GM12891 (cell line): Measurements from ENCODE around the gene KRT86.

Experiments
- POLR2A ChIP-seq: IDR thresholded peaks from 2 replicates; pipeline ENCODE4 v1.6.1; 2011; ENCODE audit warnings: low read depth, low read length, control low read depth
- POLR2AphosphoS5 ChIP-seq: IDR thresholded peaks from 2 replicates; pipeline ENCODE4 v1.6.1; 2011; ENCODE audit warnings: low read depth, low read length, control low read depth
- POU2F2 ChIP-seq: IDR thresholded peaks from 2 replicates; pipeline ENCODE4 v1.6.1; 2011; ENCODE audit warnings: low read depth, mild to moderate bottlenecking, control low read depth, low read length, moderate library complexity
- SPI1 ChIP-seq: IDR thresholded peaks from 2 replicates; pipeline ENCODE4 v1.6.1; 2011; ENCODE audit warnings: low read depth, low read length, control low read depth
- TAF1 ChIP-seq: IDR thresholded peaks from 2 replicates; pipeline ENCODE4 v1.6.1; 2011; ENCODE audit warnings: low read depth, low read length, control low read depth

DNA sequence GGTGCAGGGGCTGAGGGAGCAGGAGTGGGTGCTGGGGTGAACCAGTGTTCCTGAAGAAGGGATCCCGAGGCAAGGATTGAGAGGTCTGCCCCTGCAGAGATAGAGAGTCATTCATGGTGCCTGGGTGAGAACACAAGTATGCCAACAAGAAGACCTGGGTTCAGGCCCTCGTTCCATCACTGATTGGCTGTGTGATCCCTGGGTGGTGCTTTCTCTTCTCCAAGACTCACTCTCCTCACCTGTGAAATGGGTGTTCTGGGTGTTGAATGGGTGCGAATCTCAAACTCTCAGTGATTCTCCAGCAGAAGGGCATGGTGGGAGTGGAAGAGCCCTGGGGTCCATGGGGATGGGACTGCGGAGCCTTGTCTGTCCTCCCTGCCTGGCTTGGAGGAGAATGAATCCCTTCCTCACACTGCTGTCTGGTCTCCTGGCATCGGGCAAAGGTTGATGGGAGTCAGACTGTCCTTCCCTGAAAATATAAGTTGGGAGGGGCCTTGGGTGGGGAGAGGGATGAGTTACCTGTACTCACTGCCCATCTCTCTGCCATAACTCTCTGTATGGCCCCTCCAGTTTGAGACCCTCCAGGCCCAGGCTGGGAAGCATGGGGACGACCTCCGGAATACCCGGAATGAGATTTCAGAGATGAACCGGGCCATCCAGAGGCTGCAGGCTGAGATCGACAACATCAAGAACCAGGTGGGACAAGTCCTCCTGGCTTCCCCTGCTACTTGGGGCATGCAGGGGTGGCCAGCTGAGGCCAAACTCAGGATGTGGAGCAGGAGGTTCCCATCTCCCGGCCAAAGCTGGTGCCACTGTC lies 31.8 kb upstream of the KRT86 start:
- no peak for TF ChIP-seq TAF1
- no peak for TF ChIP-seq POLR2A
- TF ChIP-seq POLR2AphosphoS5: no peak
- no peak for TF ChIP-seq SPI1
- no peak for TF ChIP-seq POU2F2
